Suprapubic skin (tissue), 3 donors: Measurements from ENCODE around the gene TNS1.

Source experiments
- CTCF ChIP-seq, 2 donors: fragments of 200-600 bp in 1 of 2; fragments of 450-650 bp in 1 of 2; sonication (generic) in 1 of 2; IDR thresholded peaks; one replicate each; pipeline ENCODE4 v1.5.1; 2016 to 2019; ENCODE audit warnings: antibody characterized with exemption in 2 of 2, mild to moderate bottlenecking in 1 of 2, moderate library complexity in 1 of 2
- POLR2A ChIP-seq, 2 donors: fragments of 450-650 bp; IDR thresholded peaks; one replicate each; pipeline ENCODE4 v1.6.1; 2017; ENCODE audit warnings: antibody characterized with exemption in 2 of 2, mild to moderate bottlenecking in 2 of 2, moderate library complexity in 2 of 2

DNA sequence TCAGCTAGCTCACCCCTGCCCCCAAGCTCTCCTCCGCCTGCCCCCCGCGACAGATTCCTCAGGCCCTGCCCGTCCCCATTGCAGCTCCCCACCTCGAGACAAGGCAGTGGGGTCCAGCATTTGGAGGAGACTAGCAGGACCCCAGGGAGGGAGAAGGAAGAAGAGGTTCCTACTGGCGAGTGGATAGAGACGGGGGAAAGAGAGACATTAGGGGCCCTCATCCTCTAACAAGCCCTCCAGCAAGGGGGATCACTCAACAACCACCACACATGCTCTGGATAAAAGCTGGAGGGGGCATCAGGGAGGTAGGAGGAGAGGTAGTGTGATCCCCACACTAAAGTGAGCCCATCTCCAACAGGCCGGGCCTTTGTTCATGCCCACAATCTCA lies 8.9 kb upstream of the TNS1 start:
- TF ChIP-seq POLR2A (IDR thresholded peaks at IDR 0.05) = no peak
- TF ChIP-seq CTCF (IDR thresholded peaks at IDR 0.05) = no peak
